Peyer's patch (tissue), 4 donors: ENCODE results near the gene SH3BGR. TPM values are rescaled to one million over a fixed set of nuclear protein-coding genes. Genes with fewer than 3 reads are reported as not detected.

Experiments
- DNase-seq, 3 donors: peaks; one replicate each; pipeline ENCODE4 v3.0.0-alpha.2; 2017 to 2019
- H3K27ac ChIP-seq, 4 donors: fragments of 200-600 bp; sonication (generic); one replicate each; pipeline ENCODE4 v1.5.1; 2016 to 2019
- H3K27me3 ChIP-seq, 2 donors: fragments of 200-600 bp; sonication (generic); one replicate each; pipeline ENCODE4 v1.5.1; 2019
- H3K36me3 ChIP-seq, 3 donors: fragments of 200-600 bp; sonication (generic); one replicate each; pipeline ENCODE4 v1.5.1; 2016 to 2019
- H3K4me1 ChIP-seq, 4 donors: fragments of 200-600 bp; sonication (generic); one replicate each; pipeline ENCODE4 v1.5.1; 2016 to 2019
- H3K4me3 ChIP-seq, 4 donors: fragments of 200-600 bp; sonication (generic); 1 replicate in 3 of 4; 2 replicates in 1 of 4; pipeline ENCODE4 v1.5.1; 2016 to 2019; ENCODE audit warnings: mild to moderate bottlenecking in 1 of 4
- H3K9me3 ChIP-seq, 4 donors: fragments of 200-600 bp; sonication (generic); one replicate each; pipeline ENCODE4 v1.5.1; 2016 to 2019; ENCODE audit warnings: mild to moderate bottlenecking in 1 of 4
- POLR2A ChIP-seq, 2 donors: fragments of 450-650 bp; IDR thresholded peaks; one replicate each; pipeline ENCODE4 v1.5.1; 2017; ENCODE audit warnings: antibody characterized with exemption in 2 of 2, mild to moderate bottlenecking in 2 of 2, moderate library complexity in 2 of 2
- small RNA-seq, 2 donors: library from RNA; depleted of rRNA; stranded (forward); fragments of <200 nt; gene quantifications; one replicate each; pipeline ENCODE3, GENCODE V24; 2016
- total RNA-seq, 4 donors: library from RNA; depleted of rRNA; stranded (reverse); fragments of >200 nt; gene quantifications; one replicate each; pipeline ENCODE4 v1.1.0, GENCODE V29; 2016
- TF ChIP-seq, protein P1 (sequence below), 6 experiments: fragments of 450-650 bp in 4 of 6; fragments of 200-600 bp in 2 of 6; sonication (generic) in 1 of 6; IDR thresholded peaks; one replicate each; pipeline ENCODE4 v1.5.1; 2017 to 2019; ENCODE audit warnings: antibody characterized with exemption in 6 of 6, mild to moderate bottlenecking in 3 of 6, moderate library complexity in 1 of 6

Gene SH3BGR
- total RNA-seq, 4 donors from 2014 or later: 2.6 TPM; not detected in 3

GRCh38 chr21:39555911-39556590 is 104.3 kb downstream of the SH3BGR start:
- Histone ChIP-seq H3K27ac (no peak overlapping the region), H3K4me3 (no peak overlapping the region), H3K36me3 (no peaks in the 10 kb centered on the region), H3K27me3 (no peaks in the 10 kb centered on the region), H3K9me3 (no peaks in the 10 kb centered on the region), H3K4me1 (no peaks in the 10 kb centered on the region)
- TF ChIP-seq POLR2A (IDR thresholded peaks at IDR 0.05): no peak
- TF ChIP-seq, protein P1, sequence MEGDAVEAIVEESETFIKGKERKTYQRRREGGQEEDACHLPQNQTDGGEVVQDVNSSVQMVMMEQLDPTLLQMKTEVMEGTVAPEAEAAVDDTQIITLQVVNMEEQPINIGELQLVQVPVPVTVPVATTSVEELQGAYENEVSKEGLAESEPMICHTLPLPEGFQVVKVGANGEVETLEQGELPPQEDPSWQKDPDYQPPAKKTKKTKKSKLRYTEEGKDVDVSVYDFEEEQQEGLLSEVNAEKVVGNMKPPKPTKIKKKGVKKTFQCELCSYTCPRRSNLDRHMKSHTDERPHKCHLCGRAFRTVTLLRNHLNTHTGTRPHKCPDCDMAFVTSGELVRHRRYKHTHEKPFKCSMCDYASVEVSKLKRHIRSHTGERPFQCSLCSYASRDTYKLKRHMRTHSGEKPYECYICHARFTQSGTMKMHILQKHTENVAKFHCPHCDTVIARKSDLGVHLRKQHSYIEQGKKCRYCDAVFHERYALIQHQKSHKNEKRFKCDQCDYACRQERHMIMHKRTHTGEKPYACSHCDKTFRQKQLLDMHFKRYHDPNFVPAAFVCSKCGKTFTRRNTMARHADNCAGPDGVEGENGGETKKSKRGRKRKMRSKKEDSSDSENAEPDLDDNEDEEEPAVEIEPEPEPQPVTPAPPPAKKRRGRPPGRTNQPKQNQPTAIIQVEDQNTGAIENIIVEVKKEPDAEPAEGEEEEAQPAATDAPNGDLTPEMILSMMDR (IDR thresholded peaks at IDR 0.05): no peak
- DNase-seq: no peak

DNA sequence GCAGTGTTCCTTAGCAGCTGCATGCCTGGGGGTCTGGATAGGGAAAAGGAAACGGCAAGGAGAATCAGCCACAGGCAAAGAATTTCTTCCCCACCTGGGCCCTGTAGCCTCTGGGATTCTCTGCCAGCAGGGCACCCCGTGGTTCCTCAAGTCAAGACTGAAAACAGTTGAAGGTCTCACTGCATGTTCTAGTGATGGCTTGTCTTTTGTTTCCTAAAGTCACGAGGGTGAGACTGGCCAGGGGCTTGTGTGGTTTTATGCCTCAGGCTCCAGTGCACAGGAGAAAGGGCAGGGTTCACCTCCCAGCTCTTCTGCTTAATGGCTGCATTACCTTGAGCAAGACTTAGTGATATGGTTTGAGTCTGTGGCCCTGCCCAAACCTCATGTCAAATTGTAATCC is 107.7 kb downstream of the SH3BGR start:
- H3K36me3 ChIP-seq: no peaks in the 10 kb centered on the region
- no peak overlapping the region for H3K4me3 ChIP-seq
- H3K4me1 ChIP-seq: no peaks in the 10 kb centered on the region
- H3K27ac ChIP-seq: no peak overlapping the region
- H3K27me3 ChIP-seq: no peaks in the 10 kb centered on the region
- DNase-seq: no peak
- TF ChIP-seq POLR2A (IDR thresholded peaks at IDR 0.05): no peak
- TF ChIP-seq, protein P1 (IDR thresholded peaks at IDR 0.05): no peak
- no peaks in the 10 kb centered on the region for H3K9me3 ChIP-seq

DNA sequence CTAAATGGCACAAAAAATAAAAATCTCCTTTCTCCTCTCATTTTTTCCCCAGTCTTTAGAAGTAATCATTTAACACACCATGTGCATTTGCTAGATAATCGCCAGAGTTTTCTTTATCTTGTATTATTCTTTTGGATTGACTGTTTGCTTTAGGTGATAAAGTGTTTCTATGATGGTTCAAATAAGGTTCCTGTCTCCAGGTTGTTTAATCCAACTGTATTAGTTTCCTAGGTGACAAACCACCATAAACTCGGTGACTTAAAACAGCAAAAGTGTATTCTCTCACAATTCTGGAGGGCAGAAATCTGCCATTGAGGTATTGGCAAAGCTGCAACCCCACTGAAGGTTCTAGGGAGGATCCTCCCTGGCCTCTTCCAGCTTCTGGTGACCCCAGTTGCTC is 109.4 kb downstream of the SH3BGR start:
- no peak for DNase-seq
- no peaks in the 10 kb centered on the region for H3K9me3 ChIP-seq
- TF ChIP-seq, protein P1 (IDR thresholded peaks at IDR 0.05): no peak
- TF ChIP-seq POLR2A (IDR thresholded peaks at IDR 0.05): no peak

GRCh38 chr21:39562791-39563770 is 111.3 kb downstream of the SH3BGR start:
- Histone ChIP-seq H3K36me3 (no peaks in the 10 kb centered on the region), H3K4me1 (no peaks in the 10 kb centered on the region), H3K9me3 (no peaks in the 10 kb centered on the region), H3K27ac (no peak overlapping the region), H3K27me3 (no peaks in the 10 kb centered on the region), H3K4me3 (no peak overlapping the region)
- TF ChIP-seq, protein P1 (IDR thresholded peaks at IDR 0.05): no peak
- no peak for TF ChIP-seq POLR2A (IDR thresholded peaks at IDR 0.05)
- DNase-seq: no peak

More for the DNA sequence above, 109.4 kb downstream of the SH3BGR start:
- Histone ChIP-seq H3K27me3 (no peaks in the 10 kb centered on the region), H3K4me3 (no peak overlapping the region), H3K27ac (no peak overlapping the region), H3K36me3 (no peaks in the 10 kb centered on the region), H3K4me1 (no peaks in the 10 kb centered on the region)

GRCh38 chr21:39564200-39564599 is 112.4 kb downstream of the SH3BGR start:
- Histone ChIP-seq H3K4me3 (no peak overlapping the region), H3K9me3 (no peaks in the 10 kb centered on the region), H3K36me3 (no peaks in the 10 kb centered on the region), H3K27ac (no peak overlapping the region), H3K4me1 (no peaks in the 10 kb centered on the region), H3K27me3 (no peaks in the 10 kb centered on the region)
- no peak for DNase-seq
- no peak for TF ChIP-seq POLR2A (IDR thresholded peaks at IDR 0.05)
- TF ChIP-seq, protein P1 (IDR thresholded peaks at IDR 0.05): no peak

Small RNA genes lying within 50 kb of the gene (small RNA-seq; reads per million reads assigned to genes)
- gene MIR6508: 0 to 0.41 reads per million in 2 donors

Other genes starting within 250 kb of the SH3BGR start
- 10 to 100 TPM; 64.8 to 99.9 (median 86.9) TPM for gene BRWD1, start 138.3 kb upstream of the SH3BGR start, total RNA-seq
- gene HMGN1, start 102.9 kb upstream of the SH3BGR start, total RNA-seq: 10 to 100 TPM; 74.2 to 97.7 (median 90.2) TPM
- 1 to 10 TPM in 1 of 4 donors, under 1 TPM in 1, not detected in 2; 0.88 to 2.0 TPM for gene LCA5L, start 6.2 kb upstream of the SH3BGR start, total RNA-seq
- gene B3GALT5, start 161.0 kb downstream of the SH3BGR start, total RNA-seq: 100 to 1,000 TPM in 3 of 4 donors, 10 to 100 TPM in 1; 16.5 to 147 (median 125) TPM